Large intestine (tissue), 3 donors: ENCODE measurements around the gene EFCAB14. TPM values are rescaled to one million over a fixed set of nuclear protein-coding genes. Genes with fewer than 3 reads are reported as not detected.
A peak's percentile ranks its signal among the peaks of the same experiment; 100 is the strongest.
"Not testable (repeated sequence)": the region's sequence is repeated elsewhere in the genome, so short reads cannot be mapped to it uniquely, and the experiment has no call there.

Experiments used
- DNase-seq, 2 donors: peaks; one replicate each; pipeline versions ENCODE4 v3.0.0 to v3.0.0-alpha.2; 2013
- H3K27ac ChIP-seq: one replicate; pipeline ENCODE4 v1.5.1; 2013; ENCODE audit warnings: low read length
- H3K27me3 ChIP-seq: 2 replicates; pipeline ENCODE4 v1.6.1; 2013; ENCODE audit warnings: low read length; ENCODE audit not compliant: control insufficient read depth, insufficient read depth
- H3K36me3 ChIP-seq: 2 replicates; pipeline ENCODE4 v1.6.1; 2013; ENCODE audit warnings: low read length; ENCODE audit not compliant: control insufficient read depth, insufficient read depth
- H3K4me1 ChIP-seq: one replicate; pipeline ENCODE4 v1.6.1; 2013; ENCODE audit warnings: low read length; ENCODE audit not compliant: control insufficient read depth, insufficient read depth
- H3K4me3 ChIP-seq: one replicate; pipeline ENCODE4 v1.5.1; 2013; ENCODE audit warnings: low read length
- H3K9me3 ChIP-seq: one replicate; pipeline ENCODE4 v1.6.1; 2013; ENCODE audit warnings: mild to moderate bottlenecking, low read depth, low read length, moderate library complexity; ENCODE audit not compliant: control insufficient read depth
- WGBS: methylation state at CpG from one replicate; pipeline ENCODE4 v1.1.5; 2013; ENCODE audit warnings: low lambda C conversion rate; ENCODE audit not compliant: insufficient coverage; 5-methylcytosine and 5-hydroxymethylcytosine counted together
- polyA plus RNA-seq: library from polyadenylated mRNA; unstranded; fragments of 120-200 nt; gene quantifications from one replicate; pipeline ENCODE4 v1.2.1, GENCODE V29; 2013

Gene EFCAB14
- polyA plus RNA-seq, 1 donor: 82.2 TPM

DNA sequence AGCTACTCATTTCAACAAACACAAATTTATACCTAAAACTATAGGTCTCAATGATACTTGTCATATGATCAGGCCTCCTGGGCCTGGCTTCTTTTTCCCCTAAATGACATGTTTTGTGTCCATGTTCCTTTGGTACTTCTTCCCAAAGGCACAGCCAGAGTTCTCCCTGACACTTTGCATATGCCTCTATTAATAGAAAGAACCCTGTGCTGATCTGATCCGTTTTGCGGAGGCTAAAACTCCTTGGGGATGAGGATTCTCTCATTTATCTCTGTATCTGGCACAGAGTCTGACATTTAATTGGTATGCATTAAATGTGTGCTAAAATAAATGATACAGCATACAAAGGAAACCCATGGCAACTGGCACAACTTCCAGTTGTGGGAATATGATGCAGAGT, 62.3 kb downstream of the EFCAB14 start:
- Histone ChIP-seq H3K4me3 (no peak overlapping the region), H3K27ac (no peak overlapping the region), H3K36me3 (peaks cover 32% of the 10 kb centered on the region), H3K9me3 (no peaks in the 10 kb centered on the region), H3K27me3 (no peaks in the 10 kb centered on the region), H3K4me1 (peaks cover 8% of the 10 kb centered on the region)
- WGBS: no CpG with 5 or more reads among the region's 2 CpGs
- no peak for DNase-seq

DNA sequence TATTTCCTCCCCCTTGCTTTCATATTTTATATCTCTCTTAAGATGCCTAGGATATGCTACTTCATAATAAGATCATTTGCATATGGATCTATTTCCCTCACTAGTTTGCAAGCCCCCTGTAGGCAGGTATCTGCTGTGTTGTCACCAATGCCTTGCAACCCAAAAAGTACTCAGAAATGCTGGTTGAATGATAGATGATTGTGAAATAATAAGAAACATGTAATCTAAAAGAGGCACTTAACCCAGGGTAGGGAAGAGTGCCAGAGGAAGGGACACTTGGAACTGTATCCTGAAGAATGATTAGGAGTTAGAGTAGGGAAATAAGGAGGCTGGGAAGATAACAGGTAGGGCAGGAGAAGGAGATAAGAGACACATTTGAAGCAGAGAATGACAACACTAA, 63.1 kb downstream of the EFCAB14 start:
- Histone ChIP-seq H3K27ac (no peak overlapping the region), H3K27me3 (no peaks in the 10 kb centered on the region), H3K36me3 (peaks cover 32% of the 10 kb centered on the region), H3K4me3 (no peak overlapping the region), H3K4me1 (peaks cover 8% of the 10 kb centered on the region), H3K9me3 (no peaks in the 10 kb centered on the region)
- DNase-seq: no peak

DNA sequence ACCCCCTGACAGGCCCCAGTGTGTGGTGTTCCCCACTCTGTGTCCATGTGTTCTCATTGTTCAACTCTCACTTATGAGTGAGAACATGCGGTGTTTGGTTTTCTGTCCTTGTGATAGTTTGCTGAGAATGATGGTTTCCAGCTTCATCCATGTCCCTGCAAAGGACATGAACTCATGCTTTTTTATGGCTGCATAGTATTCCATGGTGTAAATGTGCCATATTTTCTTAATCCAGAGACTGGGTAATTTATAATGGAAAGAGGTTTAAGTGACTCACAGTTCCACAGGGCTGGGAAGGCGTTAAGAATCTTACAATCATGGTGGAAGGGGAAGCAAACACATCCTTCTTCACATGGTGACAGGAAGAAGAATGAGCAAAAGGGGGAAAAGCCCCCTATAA, 64.2 kb downstream of the EFCAB14 start:
- peaks cover 37% of the 10 kb centered on the region for H3K36me3 ChIP-seq
- not testable (repeated sequence) for H3K9me3 ChIP-seq, H3K4me1 ChIP-seq, H3K4me3 ChIP-seq, H3K27ac ChIP-seq, DNase-seq, H3K27me3 ChIP-seq
- WGBS: no CpG with 5 or more reads among the region's 2 CpGs

DNA sequence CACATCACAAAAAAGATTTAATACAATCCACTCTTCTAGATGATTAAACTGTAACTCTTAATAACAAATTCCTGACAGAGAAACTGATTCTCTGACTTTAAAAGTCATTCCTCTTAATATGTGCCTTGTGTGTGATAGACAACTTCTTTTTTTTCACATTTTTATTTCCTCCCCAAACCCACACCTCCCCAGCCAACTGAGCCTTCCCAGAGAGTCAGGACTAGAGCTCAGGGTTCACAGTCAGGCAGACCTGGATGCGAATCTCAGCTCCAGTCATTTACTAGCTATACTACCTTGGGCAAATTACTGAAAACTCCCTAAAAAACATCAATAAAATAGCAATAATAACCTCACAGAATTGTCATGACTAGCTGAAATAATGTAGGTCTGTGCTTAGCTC, 64.9 kb downstream of the EFCAB14 start:
- Histone ChIP-seq H3K9me3 (peaks cover 12% of the 10 kb centered on the region), H3K4me3 (no peak overlapping the region), H3K27ac (no peak overlapping the region), H3K36me3 (peaks cover 35% of the 10 kb centered on the region), H3K27me3 (no peaks in the 10 kb centered on the region), H3K4me1 (peaks cover 8% of the 10 kb centered on the region)
- no CpG with 5 or more reads among the region's 1 CpG for WGBS
- DNase-seq: no peak

DNA sequence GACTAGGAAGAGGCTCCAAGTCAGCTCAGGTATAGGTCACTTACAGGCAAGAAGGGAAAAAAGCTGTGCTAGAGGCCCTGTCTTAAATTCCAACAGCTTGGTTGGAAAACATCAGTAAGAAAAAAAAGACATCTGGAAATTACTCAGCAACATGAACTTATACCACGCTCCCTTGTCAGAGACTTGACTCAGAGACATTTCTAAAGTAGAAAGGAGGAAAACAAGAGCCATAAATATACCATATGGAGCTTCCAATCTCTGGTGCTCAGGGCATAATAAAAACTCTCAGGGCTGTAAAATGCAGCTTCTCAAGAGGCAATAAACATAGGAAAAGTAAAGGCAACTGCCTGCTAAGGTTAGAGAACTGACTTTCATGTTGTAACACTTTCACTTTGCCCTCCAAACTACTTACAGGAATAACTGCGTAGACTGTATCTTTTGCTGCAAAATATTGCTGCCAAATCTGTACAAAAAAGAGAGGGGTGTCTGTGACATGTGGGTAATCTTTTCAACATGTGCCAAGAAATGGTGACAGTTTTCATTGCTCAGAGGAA, 65.4 kb downstream of the EFCAB14 start:
- peak; percentile 63 to 84 for DNase-seq
- Histone ChIP-seq H3K9me3 (peaks cover 12% of the 10 kb centered on the region), H3K36me3 (peaks cover 35% of the 10 kb centered on the region), H3K27ac (no peak overlapping the region), H3K4me3 (no peak overlapping the region), H3K4me1 (peaks cover 8% of the 10 kb centered on the region), H3K27me3 (no peaks in the 10 kb centered on the region)
- WGBS: no CpG with 5 or more reads among the region's 2 CpGs

DNA sequence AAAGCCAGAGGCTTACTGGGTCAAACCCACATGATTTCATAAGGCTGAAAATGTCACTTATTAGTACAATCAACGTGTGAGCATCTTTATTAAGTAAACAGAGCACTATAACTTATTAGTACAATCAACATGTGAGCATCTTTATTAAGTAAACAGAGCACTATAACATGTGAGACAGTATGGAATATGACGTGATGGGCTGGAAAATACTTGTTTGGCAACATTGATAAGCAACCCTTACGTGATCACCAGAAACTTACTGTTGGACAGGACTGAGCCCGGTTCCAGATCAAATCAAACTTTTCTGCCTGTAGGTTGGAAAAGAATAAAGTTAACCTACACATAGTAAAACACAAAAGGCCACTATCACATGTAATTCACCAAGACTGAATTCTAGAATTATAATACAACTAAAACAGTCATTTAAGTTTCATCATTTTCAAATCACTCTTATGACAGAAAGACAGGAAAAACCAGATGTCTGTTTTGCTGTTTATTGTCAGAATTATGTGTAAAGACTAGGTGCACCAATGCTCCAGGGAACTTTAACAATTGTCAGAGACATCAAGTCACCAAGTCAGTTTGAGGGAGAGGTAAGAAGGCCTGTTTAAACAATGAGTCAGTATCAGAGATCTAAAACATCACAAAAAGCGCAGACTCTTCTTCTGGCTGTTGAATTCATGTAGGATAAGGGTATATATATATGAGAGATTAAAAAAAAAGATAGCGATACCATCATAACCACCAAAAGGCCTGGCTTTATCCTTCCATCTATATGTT, 66.4 kb downstream of the EFCAB14 start:
- H3K36me3 ChIP-seq: peaks cover 36% of the 10 kb centered on the region
- WGBS: 60% methylated on average over 2 of the region's 6 CpGs

DNA sequence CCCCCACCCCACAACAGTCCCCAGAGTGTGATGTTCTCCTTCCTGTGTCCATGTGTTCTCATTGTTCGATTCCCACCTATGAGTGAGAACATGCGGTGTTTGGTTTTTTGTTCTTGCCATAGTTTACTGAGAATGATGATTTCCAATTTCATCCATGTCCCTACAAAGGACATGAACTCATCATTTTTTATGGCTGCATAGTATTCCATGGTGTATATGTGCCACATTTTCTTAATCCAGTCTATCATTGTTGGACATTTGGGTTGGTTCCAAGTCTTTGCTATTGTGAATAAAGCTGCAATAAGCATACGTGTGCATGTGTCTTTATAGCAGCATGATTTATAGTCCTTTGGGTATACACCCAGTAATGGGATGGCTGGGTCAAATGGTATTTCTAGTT, 67.8 kb downstream of the EFCAB14 start:
- H3K36me3 ChIP-seq: peaks cover 30% of the 10 kb centered on the region

More for the DNA sequence above, 66.4 kb downstream of the EFCAB14 start:
- DNase-seq: no peak
- Histone ChIP-seq H3K4me1 (peaks cover 8% of the 10 kb centered on the region), H3K4me3 (no peak overlapping the region), H3K27me3 (no peaks in the 10 kb centered on the region), H3K9me3 (peaks cover 16% of the 10 kb centered on the region), H3K27ac (no peak overlapping the region)

DNA sequence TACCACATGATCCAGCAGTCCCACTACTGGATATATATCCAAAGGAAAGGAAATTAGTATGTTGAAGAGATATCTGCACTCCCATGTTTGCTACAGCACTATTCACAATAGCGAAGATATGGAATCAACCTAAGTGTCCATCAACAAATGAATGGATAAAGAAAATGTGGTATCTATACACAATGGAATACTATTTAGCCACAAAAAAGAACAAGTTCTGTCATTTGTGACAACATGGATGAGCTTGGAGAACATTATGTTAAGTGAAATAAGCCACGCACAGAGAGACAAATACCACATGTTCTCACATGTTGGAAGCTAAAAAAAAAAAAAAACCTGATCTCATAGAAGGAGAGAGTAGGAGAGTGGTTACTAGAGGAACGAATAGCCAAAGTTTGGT, 68.4 kb downstream of the EFCAB14 start:
- 100% methylated on average over 1 of the region's 3 CpGs for WGBS
- H3K36me3 ChIP-seq: peaks cover 25% of the 10 kb centered on the region
- H3K4me1 ChIP-seq: peaks cover 8% of the 10 kb centered on the region
- H3K27me3 ChIP-seq: no peaks in the 10 kb centered on the region
- no peak for DNase-seq
- H3K27ac ChIP-seq: no peak overlapping the region
- H3K4me3 ChIP-seq: no peak overlapping the region
- H3K9me3 ChIP-seq: peaks cover 16% of the 10 kb centered on the region

More for the DNA sequence above, 67.8 kb downstream of the EFCAB14 start:
- not testable (repeated sequence) for H3K27ac ChIP-seq, H3K4me3 ChIP-seq, H3K4me1 ChIP-seq, DNase-seq, H3K27me3 ChIP-seq
- peaks cover 16% of the 10 kb centered on the region for H3K9me3 ChIP-seq
- WGBS: no CpG with 5 or more reads among the region's 3 CpGs

DNA sequence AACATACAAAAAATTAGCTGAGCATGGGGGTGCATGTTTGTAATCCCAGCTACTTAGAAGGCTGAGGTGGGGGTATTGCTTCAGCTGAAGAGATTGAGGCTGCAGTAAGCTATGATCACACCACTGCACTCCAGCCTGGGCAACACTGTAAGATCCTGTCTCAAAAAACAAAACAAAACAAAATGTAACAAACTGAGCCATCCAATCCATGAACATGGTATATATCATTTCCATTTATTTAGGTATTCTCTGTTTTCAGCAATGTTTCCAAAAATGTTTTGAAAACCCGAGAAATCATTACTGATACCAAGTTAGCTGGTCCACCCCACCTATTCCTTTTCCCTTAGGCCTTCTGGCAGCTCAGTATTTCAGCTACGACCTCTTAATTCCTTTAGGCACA, 69.2 kb downstream of the EFCAB14 start:
- no peak for DNase-seq
- Histone ChIP-seq H3K27me3 (no peaks in the 10 kb centered on the region), H3K27ac (no peak overlapping the region), H3K4me3 (no peak overlapping the region), H3K4me1 (peaks cover 8% of the 10 kb centered on the region), H3K9me3 (peaks cover 16% of the 10 kb centered on the region), H3K36me3 (peaks cover 21% of the 10 kb centered on the region)
- WGBS: 100% methylated on average over 1 of the region's 2 CpGs

DNA sequence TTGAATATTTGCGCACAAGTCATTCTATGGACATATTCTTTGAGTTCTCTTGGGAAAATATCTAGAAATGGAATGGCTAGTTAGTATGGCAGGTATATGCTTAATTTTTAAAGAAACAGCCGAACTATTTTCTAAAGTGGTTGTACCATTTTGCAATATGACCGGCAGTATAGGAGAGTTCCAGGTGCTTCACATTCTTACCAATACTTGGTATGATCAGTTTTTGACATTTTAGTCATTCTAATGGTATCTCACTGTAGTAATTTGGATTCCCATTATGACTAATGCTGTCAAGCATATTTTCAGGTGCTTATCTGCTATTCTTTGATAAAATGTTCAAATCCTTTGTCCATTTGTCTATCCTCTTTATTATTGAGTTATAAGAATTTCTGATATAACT, 71.3 kb downstream of the EFCAB14 start:
- H3K27ac ChIP-seq: no peak overlapping the region
- peaks cover 16% of the 10 kb centered on the region for H3K9me3 ChIP-seq
- DNase-seq: no peak
- no peaks in the 10 kb centered on the region for H3K4me1 ChIP-seq
- H3K36me3 ChIP-seq: peaks cover 24% of the 10 kb centered on the region
- WGBS: no CpG with 5 or more reads among the region's 3 CpGs
- no peaks in the 10 kb centered on the region for H3K27me3 ChIP-seq
- no peak overlapping the region for H3K4me3 ChIP-seq

DNA sequence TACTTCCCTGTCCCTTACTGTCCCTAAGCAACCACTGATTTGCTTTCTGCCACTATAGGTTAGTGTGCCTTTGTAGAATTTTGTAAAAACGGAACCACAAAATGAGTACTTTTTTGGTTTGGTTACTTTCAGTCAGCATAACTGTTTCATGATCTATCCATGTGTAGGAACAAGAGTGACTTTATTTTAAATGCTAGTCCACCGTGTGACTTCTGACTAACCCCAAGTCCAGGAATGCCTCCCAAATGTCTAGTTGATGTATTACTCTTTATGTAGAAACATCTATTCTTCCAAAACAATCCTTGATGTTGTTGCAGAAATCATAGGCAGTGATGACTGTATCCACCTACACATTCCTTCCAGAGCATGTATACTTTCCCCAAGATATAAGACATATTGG, 72.1 kb downstream of the EFCAB14 start:
- Histone ChIP-seq H3K27me3 (no peaks in the 10 kb centered on the region), H3K9me3 (peaks cover 16% of the 10 kb centered on the region), H3K36me3 (peaks cover 24% of the 10 kb centered on the region), H3K27ac (no peak overlapping the region), H3K4me3 (no peak overlapping the region), H3K4me1 (no peaks in the 10 kb centered on the region)
- DNase-seq: no peak
- 100% methylated on average over 1 of the region's 2 CpGs for WGBS
